Lower leg skin (tissue), 4 donors: ENCODE results near the gene KLK1. TPM values are rescaled to one million over a fixed set of nuclear protein-coding genes. Genes with fewer than 3 reads are reported as not detected.

Experiments used
- DNase-seq, 2 donors: peaks; one replicate each; pipeline ENCODE4 v3.0.0-alpha.2; 2019; ENCODE audit warnings: low spot score in 2 of 2
- H3K4me3 ChIP-seq: fragments of 200-600 bp; sonication (generic); 2 replicates; pipeline ENCODE4 v1.5.1; 2017; ENCODE audit warnings: mild to moderate bottlenecking, low read depth; ENCODE audit not compliant: poor library complexity, severe bottlenecking
- POLR2A ChIP-seq, 2 donors: fragments of 450-650 bp; IDR thresholded peaks; one replicate each; pipeline ENCODE4 v1.6.1; 2016 to 2017; ENCODE audit warnings: antibody characterized with exemption in 2 of 2, mild to moderate bottlenecking in 1 of 2, moderate library complexity in 1 of 2
- WGBS, 2 donors: methylation state at CpG; one replicate each; pipeline ENCODE4 v1.1.5; 2018; 5-methylcytosine and 5-hydroxymethylcytosine counted together
- intact Hi-C: fragments of 100-400 bp; cut with DNase I; formaldehyde crosslinking; loops from one replicate; pipeline ENCODE4 v1.15.0; 2023; ENCODE audit warnings: low total_unique reads
- total RNA-seq, 4 donors: library from RNA; depleted of rRNA; stranded (reverse); fragments of >200 nt; gene quantifications; one replicate each; pipeline ENCODE4 v1.1.0, GENCODE V29; 2016
- TF ChIP-seq, protein P1 (sequence below), 3 donors: fragments of 450-650 bp; IDR thresholded peaks; one replicate each; pipeline ENCODE4 v1.5.1; 2016; ENCODE audit warnings: antibody characterized with exemption in 3 of 3, mild to moderate bottlenecking in 3 of 3, moderate library complexity in 2 of 3

The KLK1 gene
- total RNA-seq, 4 donors from 2014 or later, result 35.9 to 49.9 (median 46.6) TPM

DNA sequence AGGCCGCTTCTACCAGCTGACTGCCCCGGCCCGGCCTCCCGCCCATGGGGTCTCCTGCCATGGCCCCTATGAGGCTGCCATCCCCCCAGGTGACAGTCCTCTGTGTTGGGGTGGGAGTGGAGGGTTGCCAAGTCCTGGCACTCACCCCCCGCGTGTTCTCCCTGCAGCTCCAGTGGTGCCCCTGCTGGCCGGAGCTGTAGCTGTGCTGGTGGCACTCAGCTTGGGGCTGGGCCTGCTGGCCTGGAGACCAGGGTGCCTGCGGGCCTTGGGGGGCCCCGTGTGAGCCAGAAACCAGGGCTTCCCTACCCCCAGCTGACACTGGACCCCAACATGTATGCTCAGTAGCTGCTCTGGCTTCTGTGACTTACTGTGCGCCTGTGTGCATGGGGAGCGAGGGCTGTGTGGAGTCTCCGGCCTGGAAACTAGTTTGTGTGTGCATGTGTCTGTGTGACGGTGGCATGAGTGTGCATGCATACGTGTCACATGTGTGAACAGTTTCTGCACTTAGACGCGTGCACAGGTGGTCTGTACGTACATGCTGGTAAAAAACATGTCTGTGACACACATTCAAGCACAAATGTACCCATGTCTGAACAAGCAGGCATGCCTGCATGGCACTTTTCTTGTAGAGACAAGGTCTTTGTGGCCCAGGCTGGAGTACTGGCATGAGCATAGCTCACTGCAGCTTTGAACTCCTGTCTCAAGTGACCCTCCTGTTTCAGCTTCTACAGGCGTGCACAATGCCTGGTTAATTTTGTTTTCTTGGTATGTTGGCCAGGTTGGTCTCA lies 28.5 kb downstream of the KLK1 start:
- H3K4me3 ChIP-seq, result no peak overlapping the region
- TF ChIP-seq, protein P1, sequence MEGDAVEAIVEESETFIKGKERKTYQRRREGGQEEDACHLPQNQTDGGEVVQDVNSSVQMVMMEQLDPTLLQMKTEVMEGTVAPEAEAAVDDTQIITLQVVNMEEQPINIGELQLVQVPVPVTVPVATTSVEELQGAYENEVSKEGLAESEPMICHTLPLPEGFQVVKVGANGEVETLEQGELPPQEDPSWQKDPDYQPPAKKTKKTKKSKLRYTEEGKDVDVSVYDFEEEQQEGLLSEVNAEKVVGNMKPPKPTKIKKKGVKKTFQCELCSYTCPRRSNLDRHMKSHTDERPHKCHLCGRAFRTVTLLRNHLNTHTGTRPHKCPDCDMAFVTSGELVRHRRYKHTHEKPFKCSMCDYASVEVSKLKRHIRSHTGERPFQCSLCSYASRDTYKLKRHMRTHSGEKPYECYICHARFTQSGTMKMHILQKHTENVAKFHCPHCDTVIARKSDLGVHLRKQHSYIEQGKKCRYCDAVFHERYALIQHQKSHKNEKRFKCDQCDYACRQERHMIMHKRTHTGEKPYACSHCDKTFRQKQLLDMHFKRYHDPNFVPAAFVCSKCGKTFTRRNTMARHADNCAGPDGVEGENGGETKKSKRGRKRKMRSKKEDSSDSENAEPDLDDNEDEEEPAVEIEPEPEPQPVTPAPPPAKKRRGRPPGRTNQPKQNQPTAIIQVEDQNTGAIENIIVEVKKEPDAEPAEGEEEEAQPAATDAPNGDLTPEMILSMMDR (IDR thresholded peaks at IDR 0.05), result no peak
- no peak for TF ChIP-seq POLR2A (IDR thresholded peaks at IDR 0.05)
- WGBS, 2 donors, result 55 to 58% methylated on average over 12 to 13 of the region's 18 CpGs
- no peak for DNase-seq
- intact Hi-C loops, result loop anchor here (10.0 kb wide), 1 partner anchor 120 kb away; the partner anchor contains the start of gene KLK4

DNA sequence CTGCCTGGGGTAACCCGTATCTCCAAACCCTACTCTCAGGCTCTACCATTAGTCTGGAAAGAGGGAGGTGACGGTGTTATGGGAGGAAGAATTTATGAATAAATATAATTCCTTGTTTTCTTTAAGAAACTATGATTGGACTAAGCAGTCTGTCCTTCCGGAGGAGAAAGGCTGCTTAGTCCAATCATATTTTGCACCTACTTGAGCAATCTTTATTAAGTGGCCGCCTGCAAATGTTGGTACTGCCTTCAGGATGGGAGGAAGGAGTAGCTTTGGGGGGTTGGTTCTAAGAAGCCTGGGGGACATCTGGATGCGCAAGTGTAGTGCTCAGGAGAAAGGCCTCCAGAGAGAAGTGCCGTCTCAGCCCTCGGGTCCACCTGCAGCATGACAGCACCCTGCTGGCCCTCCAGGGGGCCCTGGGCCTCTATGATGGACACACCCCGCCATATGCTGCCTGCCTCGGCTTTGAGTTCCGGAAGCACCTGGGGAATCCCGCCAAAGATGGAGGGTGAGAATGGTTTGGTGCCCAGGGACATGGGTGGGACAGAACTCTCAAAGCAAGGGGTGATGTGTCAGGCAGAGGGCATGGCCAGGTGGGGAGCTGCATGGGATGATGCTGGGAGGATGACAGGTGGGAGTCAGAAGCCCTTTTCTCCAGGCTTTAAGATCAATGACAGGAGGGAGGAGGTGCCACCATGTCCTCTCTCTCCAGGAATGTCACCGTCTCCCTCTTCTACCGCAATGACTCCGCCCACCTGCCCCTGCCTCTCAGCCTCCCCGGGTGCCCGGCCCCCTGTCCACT lies 29.3 kb downstream of the KLK1 start:
- WGBS, 2 donors, result 17 to 29% methylated on average over 13 to 16 of the region's 16 CpGs
- no peak for DNase-seq
- no peak overlapping the region for H3K4me3 ChIP-seq
- TF ChIP-seq, protein P1 (IDR thresholded peaks at IDR 0.05), result no peak
- no peak for TF ChIP-seq POLR2A (IDR thresholded peaks at IDR 0.05)
- intact Hi-C loops, result loop anchor here (10.0 kb wide), 1 partner anchor 121 kb away; the partner anchor contains the start of gene KLK4

DNA sequence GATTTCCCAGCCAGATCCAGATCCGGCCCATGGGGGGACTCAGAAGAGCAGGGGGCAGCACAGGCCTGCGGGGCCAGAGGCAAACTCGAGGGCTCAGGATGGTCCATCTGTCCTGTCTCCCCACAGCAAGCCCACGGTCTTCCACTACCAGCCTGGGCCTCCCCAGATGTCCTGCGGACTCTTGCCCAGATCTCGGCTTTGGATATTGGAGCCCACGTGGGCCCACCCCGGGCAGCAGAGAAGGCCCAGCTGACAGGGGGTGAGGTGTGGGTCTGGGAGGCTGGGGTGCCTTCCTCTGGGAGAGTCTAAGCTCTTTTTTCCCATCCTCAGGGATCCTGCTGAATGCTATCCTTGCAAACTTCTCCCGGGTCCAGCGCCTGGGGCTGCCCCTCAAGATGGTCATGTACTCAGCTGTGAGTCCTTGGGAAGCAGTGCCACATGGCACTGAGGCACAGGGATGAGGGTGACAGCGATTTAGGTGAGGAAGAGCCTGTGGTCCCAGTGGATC lies 30.0 kb downstream of the KLK1 start:
- intact Hi-C loops, result loop anchor here (10.0 kb wide), 1 partner anchor 121 kb away; the partner anchor contains the start of gene KLK4
- H3K4me3 ChIP-seq, result no peak overlapping the region
- DNase-seq, result no peak
- TF ChIP-seq, protein P1 (IDR thresholded peaks at IDR 0.05), result no peak
- no peak for TF ChIP-seq POLR2A (IDR thresholded peaks at IDR 0.05)
- 65 to 75% methylated on average over 11 of the region's 11 CpGs for whole genome bisulfite sequencing, 2 donors

DNA sequence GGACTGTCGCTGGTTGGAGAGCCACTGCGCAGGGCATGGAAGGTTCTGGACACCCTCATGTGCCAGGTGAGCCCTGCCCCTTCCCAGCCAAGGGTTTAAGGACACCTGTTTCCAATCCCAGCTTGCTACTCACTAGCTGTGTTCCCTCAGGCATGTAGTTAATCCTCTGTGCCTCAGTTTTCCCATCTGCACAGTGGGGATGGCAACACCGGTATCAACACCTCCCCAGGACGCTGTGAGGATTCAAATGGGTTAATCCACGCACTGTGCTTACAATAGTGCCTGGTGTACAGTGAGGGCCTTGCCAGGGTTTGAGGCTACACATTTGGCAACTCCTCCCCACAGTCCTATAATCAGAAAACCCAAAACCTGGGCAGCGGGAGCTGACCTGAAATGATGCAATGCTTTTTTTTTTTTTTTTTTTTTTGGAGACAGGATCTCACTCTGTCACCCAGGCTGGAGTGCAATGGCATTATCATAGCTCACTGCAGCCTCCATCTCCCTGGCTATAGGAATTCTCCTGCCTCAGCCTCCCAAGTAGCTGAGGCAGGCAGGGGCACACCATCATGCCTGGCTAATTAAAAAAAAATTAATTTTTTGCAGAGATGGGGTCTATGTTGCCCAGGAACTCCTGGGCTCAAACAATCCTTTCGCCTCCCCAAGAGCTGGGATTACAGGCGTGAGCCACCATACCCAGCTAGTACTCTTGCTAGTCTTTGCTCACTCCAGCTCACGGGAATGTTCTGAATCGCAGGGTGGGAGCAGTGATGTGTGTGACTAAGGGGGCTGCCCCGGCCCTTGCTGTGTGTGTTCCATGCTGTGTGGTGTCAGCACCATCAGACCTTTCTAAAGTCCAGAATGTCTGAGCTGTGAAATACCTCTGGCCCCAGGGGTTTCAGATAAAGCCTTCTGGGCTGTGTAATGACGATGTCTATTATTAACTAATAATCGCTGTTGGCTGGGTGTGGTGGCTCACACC lies 31.0 kb downstream of the KLK1 start:
- TF ChIP-seq, protein P1 (IDR thresholded peaks at IDR 0.05), result no peak
- no peak for TF ChIP-seq POLR2A (IDR thresholded peaks at IDR 0.05)
- no peak for DNase-seq
- WGBS, 2 donors, result 87 to 88% methylated on average over 12 to 13 of the region's 13 CpGs
- H3K4me3 ChIP-seq, result no peak overlapping the region
- intact Hi-C loops, result loop anchor here (10.0 kb wide), 1 partner anchor 122 kb away; the partner anchor contains the start of gene KLK4
